Body of pancreas (tissue), 4 donors: Measurements from ENCODE around the gene LIN28A.

Experiments used
- POLR2A ChIP-seq, 3 donors: fragments of 450-650 bp; IDR thresholded peaks; one replicate each; pipeline ENCODE4 v1.6.1; 2016; ENCODE audit warnings: antibody characterized with exemption in 3 of 3, mild to moderate bottlenecking in 2 of 3
- TF ChIP-seq, protein P1 (sequence below), 7 experiments: fragments of 450-650 bp in 4 of 7; fragments of 200-600 bp in 3 of 7; sonication (generic) in 3 of 7; IDR thresholded peaks; one replicate each; pipeline ENCODE4 v1.5.1; 2016 to 2019; ENCODE audit warnings: antibody characterized with exemption in 7 of 7

DNA sequence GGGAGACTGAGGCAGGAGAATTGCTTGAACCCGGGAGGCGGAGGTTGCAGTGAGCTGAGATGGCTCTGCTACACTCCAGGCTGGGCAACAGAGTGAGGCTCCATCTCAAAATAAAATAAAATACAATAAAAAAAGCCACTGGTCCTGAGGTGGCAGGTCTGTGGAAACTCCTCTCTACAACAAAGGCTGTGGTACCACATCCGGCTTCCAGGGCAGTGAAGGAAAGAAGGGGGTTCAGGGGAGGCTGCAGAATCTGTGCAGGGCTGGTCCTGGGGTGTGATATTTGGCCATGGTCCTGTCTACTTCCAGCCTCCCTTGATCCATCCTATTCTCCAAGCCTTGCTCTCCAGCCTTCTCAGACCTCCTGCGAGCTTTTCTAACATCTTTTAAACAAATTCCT, 37.3 kb upstream of the LIN28A start:
- TF ChIP-seq, protein P1, sequence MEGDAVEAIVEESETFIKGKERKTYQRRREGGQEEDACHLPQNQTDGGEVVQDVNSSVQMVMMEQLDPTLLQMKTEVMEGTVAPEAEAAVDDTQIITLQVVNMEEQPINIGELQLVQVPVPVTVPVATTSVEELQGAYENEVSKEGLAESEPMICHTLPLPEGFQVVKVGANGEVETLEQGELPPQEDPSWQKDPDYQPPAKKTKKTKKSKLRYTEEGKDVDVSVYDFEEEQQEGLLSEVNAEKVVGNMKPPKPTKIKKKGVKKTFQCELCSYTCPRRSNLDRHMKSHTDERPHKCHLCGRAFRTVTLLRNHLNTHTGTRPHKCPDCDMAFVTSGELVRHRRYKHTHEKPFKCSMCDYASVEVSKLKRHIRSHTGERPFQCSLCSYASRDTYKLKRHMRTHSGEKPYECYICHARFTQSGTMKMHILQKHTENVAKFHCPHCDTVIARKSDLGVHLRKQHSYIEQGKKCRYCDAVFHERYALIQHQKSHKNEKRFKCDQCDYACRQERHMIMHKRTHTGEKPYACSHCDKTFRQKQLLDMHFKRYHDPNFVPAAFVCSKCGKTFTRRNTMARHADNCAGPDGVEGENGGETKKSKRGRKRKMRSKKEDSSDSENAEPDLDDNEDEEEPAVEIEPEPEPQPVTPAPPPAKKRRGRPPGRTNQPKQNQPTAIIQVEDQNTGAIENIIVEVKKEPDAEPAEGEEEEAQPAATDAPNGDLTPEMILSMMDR (IDR thresholded peaks at IDR 0.05), result no peak
- no peak for TF ChIP-seq POLR2A (IDR thresholded peaks at IDR 0.05)
